NCI-H1092 (cell line): ENCODE data around the gene ZW10.

ENCODE experiments used
- DNase-seq: peaks from one replicate; lab custom pipeline; 2025; lab: John Stamatoyannopoulos, UW

Gene ZW10

DNA sequence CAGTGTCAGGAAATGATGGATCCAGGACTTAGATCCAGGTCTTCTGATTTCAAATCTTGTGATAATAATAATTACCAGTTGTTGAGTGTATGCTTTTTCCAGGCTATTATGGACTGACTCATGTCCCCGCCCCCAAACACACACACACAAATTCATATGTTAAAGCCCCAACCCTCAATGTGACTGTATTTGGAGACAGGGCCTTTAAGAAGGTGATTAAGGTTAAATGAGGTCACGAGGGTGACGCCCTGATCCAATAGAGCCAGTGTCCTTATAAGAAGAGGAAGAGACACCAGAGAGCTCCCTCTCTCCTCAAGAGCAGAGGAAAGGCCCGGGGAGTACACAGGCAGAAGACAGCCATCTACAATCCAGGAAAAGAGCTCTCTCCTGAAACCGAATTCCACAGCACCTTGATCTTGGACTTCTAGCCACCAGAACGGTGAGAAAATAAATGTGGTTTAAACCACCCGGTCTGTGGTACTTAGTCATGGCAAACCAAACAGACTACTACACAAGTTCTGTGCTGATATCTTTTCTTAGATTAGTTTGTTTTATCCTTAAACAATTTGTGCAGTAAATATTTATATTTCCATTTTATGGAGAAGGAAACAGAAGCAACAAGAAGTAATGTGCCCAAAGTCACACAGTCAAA lies 75.6 kb downstream of the ZW10 start:
- DNase-seq, result no peak

GRCh38 chr11:113697111-113697510 lies 76.4 kb downstream of the ZW10 start:
- no peak for DNase-seq

- DNase-seq, result no peak
Observed at GRCh38 chr11:113695207-113695606, 78.3 kb downstream of the ZW10 start.

DNA sequence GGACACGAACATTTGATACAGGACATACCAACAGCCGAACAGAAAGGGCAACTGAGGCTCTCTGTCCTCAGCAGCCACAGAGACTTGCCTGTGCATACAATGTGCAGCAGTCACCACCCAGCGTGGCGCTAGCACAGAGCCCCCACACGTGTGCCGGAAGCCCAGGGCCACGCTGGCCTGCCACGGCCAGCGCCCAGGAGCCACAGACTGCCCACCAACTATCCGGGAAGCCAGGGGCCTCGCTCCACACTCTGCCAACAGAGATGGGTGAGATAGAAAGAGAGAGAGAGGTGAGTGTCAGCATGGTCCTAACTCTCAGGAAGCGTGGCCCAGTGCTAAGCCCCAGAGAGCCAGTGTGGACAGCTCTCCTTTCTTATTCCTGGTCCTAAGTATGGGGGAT lies 79.1 kb downstream of the ZW10 start:
- DNase-seq, result no peak

DNA sequence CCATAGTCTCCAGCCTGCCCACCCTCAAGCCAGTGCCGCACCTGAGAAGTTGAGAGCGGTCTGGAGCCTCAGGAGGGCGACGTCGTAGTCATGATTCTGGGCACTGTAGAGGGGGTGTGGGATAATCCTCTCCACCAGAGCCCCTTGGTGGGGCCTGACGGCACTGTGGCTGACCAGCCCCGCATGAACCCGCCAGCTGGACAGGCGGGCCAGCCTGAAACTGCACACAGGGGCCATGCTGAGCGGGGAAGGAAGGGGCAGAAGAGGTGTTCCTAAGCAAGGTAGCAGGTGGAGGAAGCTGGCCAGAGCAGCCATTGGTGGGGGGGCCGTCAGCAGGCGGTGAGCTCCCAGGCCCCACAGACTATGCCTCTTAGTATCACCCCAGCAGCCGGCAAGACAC lies 80.5 kb downstream of the ZW10 start:
- DNase-seq, result no peak

DNA sequence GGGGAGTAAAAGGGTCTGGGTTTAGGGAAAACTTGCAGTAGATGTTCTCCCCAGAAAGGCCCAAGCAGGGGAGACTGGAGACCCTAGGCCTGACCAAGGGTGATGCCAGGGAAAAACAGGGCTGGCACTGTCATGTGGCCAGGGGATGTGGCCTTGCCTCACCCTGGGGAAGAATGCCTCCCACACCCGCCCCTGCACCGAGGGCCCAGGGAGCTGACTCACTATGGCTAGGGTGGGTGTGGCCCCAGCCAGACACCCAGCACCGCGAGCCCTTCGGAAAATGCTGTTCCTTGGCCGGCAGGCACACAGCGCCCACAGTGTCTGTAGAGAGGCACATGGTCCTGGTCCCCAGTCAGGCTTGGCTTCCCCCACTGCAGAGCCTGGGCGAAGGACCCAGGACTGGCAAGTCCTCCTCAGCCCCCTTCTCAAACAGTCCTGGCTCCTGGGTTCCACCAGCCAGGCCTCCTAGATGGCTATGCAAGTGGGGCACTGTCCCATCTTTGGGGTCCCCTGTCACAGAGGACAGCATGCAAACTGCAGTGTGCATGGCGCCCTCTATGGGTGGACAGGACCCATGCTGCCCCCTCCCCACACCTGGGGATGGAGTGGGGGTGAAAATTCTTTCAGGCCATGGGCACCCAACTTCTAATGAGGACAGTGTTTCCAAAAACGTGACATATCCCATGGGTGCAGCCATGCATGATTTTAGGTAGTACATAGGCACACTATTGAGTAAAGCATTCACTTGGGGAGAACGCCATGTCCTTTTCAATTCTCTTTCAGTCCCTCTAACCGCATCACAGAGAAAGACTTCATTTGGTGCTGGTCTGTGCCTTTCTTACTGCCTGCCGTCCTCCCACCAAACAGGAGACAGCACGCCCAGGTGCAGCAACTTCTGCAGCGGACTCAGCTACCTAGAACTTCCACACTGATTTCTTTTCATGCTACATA lies 82.6 kb downstream of the ZW10 start:
- DNase-seq, result no peak

- no peak for DNase-seq
Observed at GRCh38 chr11:113689768-113690618, 83.5 kb downstream of the ZW10 start.

GRCh38 chr11:113685654-113686359 lies 87.7 kb downstream of the ZW10 start:
- no peak for DNase-seq

GRCh38 chr11:113684496-113684895 lies 89.0 kb downstream of the ZW10 start:
- no peak for DNase-seq

DNA sequence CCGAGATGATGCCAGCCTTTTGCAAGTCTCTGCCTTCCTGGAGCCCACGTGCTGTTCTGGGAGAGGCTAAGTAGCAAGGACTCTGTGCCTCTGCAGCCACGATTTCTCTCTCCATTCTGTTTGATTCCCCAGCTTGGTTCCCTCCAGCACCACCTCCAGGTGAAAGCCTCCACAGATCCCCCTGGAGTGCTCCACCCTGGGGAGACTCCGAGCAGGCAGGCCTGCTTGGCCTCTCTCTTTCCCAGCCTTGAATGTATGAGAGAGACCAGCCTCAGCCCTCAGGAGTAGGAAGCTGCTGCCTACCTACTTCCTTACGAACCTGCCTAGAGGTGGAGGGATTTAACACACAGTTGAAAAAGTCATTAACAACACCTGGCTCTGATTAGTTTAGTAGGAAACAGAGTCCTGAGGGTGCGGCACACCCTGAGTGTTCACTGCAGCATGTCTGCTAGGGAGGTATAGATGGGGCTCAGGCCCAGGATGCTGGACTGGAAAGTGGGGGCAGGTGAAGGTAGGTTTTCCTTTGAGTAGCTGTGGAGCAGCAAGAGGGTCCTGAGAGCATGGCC lies 89.9 kb downstream of the ZW10 start:
- DNase-seq, result no peak
